SH-SY5Y (cell line): Measurements from ENCODE around the gene UFD1.

ENCODE experiments used
- GATA2 ChIP-seq: IDR thresholded peaks from 2 replicates; pipeline ENCODE4 v1.6.1; 2011; ENCODE audit warnings: mild to moderate bottlenecking, low read depth, low read length
- GATA3 ChIP-seq: IDR thresholded peaks from 2 replicates; pipeline ENCODE4 v1.6.1; 2011; ENCODE audit warnings: low read depth, mild to moderate bottlenecking, low read length, moderate library complexity

The UFD1 gene

GRCh38 chr22:19520007-19520406 lies 41.0 kb upstream of the UFD1 start:
- TF ChIP-seq GATA3 = no peak
- TF ChIP-seq GATA2 = no peak

GRCh38 chr22:19519041-19519926 lies 40.3 kb upstream of the UFD1 start:
- TF ChIP-seq GATA3 (no peak), GATA2 (no peak)

- TF ChIP-seq GATA3 (no peak), GATA2 (no peak)
Measured at GRCh38 chr22:19518635-19519034, 39.6 kb upstream of the UFD1 start.

GRCh38 chr22:19517919-19518611 lies 39.1 kb upstream of the UFD1 start:
- TF ChIP-seq GATA3 (no peak), GATA2 (no peak)

- TF ChIP-seq GATA3 (no peak), GATA2 (no peak)
Measured at GRCh38 chr22:19517171-19517500, 38.1 kb upstream of the UFD1 start.

- TF ChIP-seq GATA2 (no peak), GATA3 (no peak)
Measured at GRCh38 chr22:19516378-19517170, 37.6 kb upstream of the UFD1 start.

- no peak for TF ChIP-seq GATA2
- TF ChIP-seq GATA3 = no peak
Measured at GRCh38 chr22:19515654-19516377, 36.8 kb upstream of the UFD1 start.

GRCh38 chr22:19514831-19515565 lies 36.0 kb upstream of the UFD1 start:
- TF ChIP-seq GATA3 (no peak), GATA2 (no peak)

GRCh38 chr22:19513823-19514222 lies 34.8 kb upstream of the UFD1 start:
- no peak for TF ChIP-seq GATA2
- no peak for TF ChIP-seq GATA3

- TF ChIP-seq GATA3 = no peak
- no peak for TF ChIP-seq GATA2
Measured at GRCh38 chr22:19510919-19511341, 31.9 kb upstream of the UFD1 start.

- TF ChIP-seq GATA2 (no peak), GATA3 (no peak)
Measured at GRCh38 chr22:19509923-19510322, 30.9 kb upstream of the UFD1 start.

GRCh38 chr22:19509191-19509590 lies 30.2 kb upstream of the UFD1 start:
- TF ChIP-seq GATA3 (no peak), GATA2 (no peak)
